ENCODE results near the gene IMMT. TPM values are rescaled to one million over a fixed set of nuclear protein-coding genes. Genes with fewer than 3 reads are reported as not detected.
"Not testable (repeated sequence)": the region's sequence is repeated elsewhere in the genome, so short reads cannot be mapped to it uniquely, and the experiment has no call there.

The IMMT gene
- total RNA-seq, 6 donors from 2014 or later: 36.7 to 65.4 (median 54.8) TPM

GRCh38 chr2:86202702-86203101, 7.4 kb upstream of the IMMT start:
- Histone ChIP-seq H3K4me3 (no peak overlapping the region), H3K27ac (no peak overlapping the region), H3K27me3 (no peaks in the 10 kb centered on the region), H3K4me1 (peaks cover 10 to 18% (median 13%) of the 10 kb centered on the region in 4 donors), H3K9me3 (no peaks in the 10 kb centered on the region), H3K36me3 (peaks cover 2 to 19% (median 17%) of the 10 kb centered on the region in 4 donors)
- no peak for TF ChIP-seq POLR2A (IDR thresholded peaks at IDR 0.05)
- no peak for TF ChIP-seq CTCF (IDR thresholded peaks at IDR 0.05)
- no peak for TF ChIP-seq POLR2AphosphoS5 (IDR thresholded peaks at IDR 0.05)
- no peak for TF ChIP-seq EP300 (IDR thresholded peaks at IDR 0.05)
- no peak for ATAC-seq (ENCODE audit: low FRiP score in 2 of 2)
- WGBS, 2 donors: 81 to 85% methylated on average over 9 of the region's 9 CpGs
- no peak for DNase-seq

GRCh38 chr2:86202336-86202692, 7.1 kb upstream of the IMMT start:
- 81 to 94% methylated on average over 2 of the region's 2 CpGs for WGBS, 2 donors

GRCh38 chr2:86201671-86202335, 6.5 kb upstream of the IMMT start:
- ATAC-seq (ENCODE audit: low FRiP score in 2 of 2) (no peak), DNase-seq (no peak)
- TF ChIP-seq POLR2A (IDR thresholded peaks at IDR 0.05) (no peak), EP300 (IDR thresholded peaks at IDR 0.05) (no peak)
- H3K4me3 ChIP-seq: no peak overlapping the region
- peaks cover 0 to 10% (median 8%) of the 10 kb centered on the region in 4 donors for H3K36me3 ChIP-seq
- WGBS, 2 donors: 87% methylated on average over 8 of the region's 8 CpGs
- no peaks in the 10 kb centered on the region for H3K27me3 ChIP-seq
- H3K4me1 ChIP-seq: peaks cover 10 to 18% (median 13%) of the 10 kb centered on the region in 4 donors
- no peaks in the 10 kb centered on the region for H3K9me3 ChIP-seq
- H3K27ac ChIP-seq: no peak overlapping the region

More at GRCh38 chr2:86202336-86202692, 7.1 kb upstream of the IMMT start:
- no peak overlapping the region for H3K27ac ChIP-seq
- TF ChIP-seq POLR2AphosphoS5 (IDR thresholded peaks at IDR 0.05) (no peak), POLR2A (IDR thresholded peaks at IDR 0.05) (no peak), CTCF (IDR thresholded peaks at IDR 0.05) (no peak), EP300 (IDR thresholded peaks at IDR 0.05) (no peak)
- ATAC-seq (ENCODE audit: low FRiP score in 2 of 2) (no peak), DNase-seq (no peak)
- no peak overlapping the region for H3K4me3 ChIP-seq
- H3K9me3 ChIP-seq: no peaks in the 10 kb centered on the region
- H3K36me3 ChIP-seq: peaks cover 0 to 15% (median 13%) of the 10 kb centered on the region in 4 donors
- H3K27me3 ChIP-seq: no peaks in the 10 kb centered on the region
- H3K4me1 ChIP-seq: peaks cover 10 to 18% (median 13%) of the 10 kb centered on the region in 4 donors

- H3K36me3 ChIP-seq; H3K9me3 ChIP-seq; H3K4me3 ChIP-seq; DNase-seq; ATAC-seq (ENCODE audit: low FRiP score in 2 of 2); H3K27ac ChIP-seq; H3K27me3 ChIP-seq: not testable (repeated sequence)
- H3K4me1 ChIP-seq: peaks cover 14 to 29% (median 19%) of the 10 kb centered on the region in 4 donors
- WGBS, 2 donors: 93 to 94% methylated on average over 11 of the region's 11 CpGs
Observed at GRCh38 chr2:86200564-86200963, 5.3 kb upstream of the IMMT start.

GRCh38 chr2:86199834-86200177, 4.5 kb upstream of the IMMT start:
- ATAC-seq (ENCODE audit: low FRiP score in 2 of 2) (no peak), DNase-seq (no peak)
- Histone ChIP-seq H3K27me3 (no peaks in the 10 kb centered on the region), H3K27ac (peak overlapping the region; percentile 74 to 84 (median 78)), H3K4me1 (peaks cover 14 to 29% (median 19%) of the 10 kb centered on the region in 4 donors), H3K4me3 (peak overlapping the region; percentile 56 to 88 (median 72)), H3K9me3 (no peaks in the 10 kb centered on the region), H3K36me3 (no peaks in the 10 kb centered on the region)
- no peak for TF ChIP-seq EP300 (IDR thresholded peaks at IDR 0.05)
- TF ChIP-seq POLR2AphosphoS5 (IDR thresholded peaks at IDR 0.05): no peak
- no peak for TF ChIP-seq POLR2A (IDR thresholded peaks at IDR 0.05)
- TF ChIP-seq CTCF (IDR thresholded peaks at IDR 0.05): no peak
- WGBS, 2 donors: 3 to 4% methylated on average over 8 of the region's 8 CpGs

All from upper lobe of left lung (tissue), 6 donors.